Activated CD8-positive, alpha-beta memory T cell treated with anti-CD3 and anti-CD28 coated beads for 36 hours (primary cell): ENCODE data around the gene ACTC1. TPM values are rescaled to one million over a fixed set of nuclear protein-coding genes. Genes with fewer than 3 reads are reported as not detected.
"Not testable (repeated sequence)": the region's sequence is repeated elsewhere in the genome, so short reads cannot be mapped to it uniquely, and the experiment has no call there.

Experiments used
- CTCF ChIA-PET: fragments of 350-600 bp; sonication (Branson Sonifier 250); formaldehyde crosslinking; loops from one replicate; lab custom pipeline; 2021; ENCODE audit warnings: antibody characterized with exemption; lab: Charles Lee
- POLR2A ChIA-PET: fragments of 350-600 bp; sonication (Branson Sonifier 250); formaldehyde crosslinking; loops from one replicate; lab custom pipeline; 2021; ENCODE audit warnings: antibody characterized with exemption; lab: Charles Lee
- total RNA-seq, 2 experiments: library from RNA; stranded (reverse); gene quantifications; one replicate each; pipeline ENCODE4 v1.2.3, GENCODE V29; 2021

Gene ACTC1
- not detected for total RNA-seq

GRCh38 chr15:34795267-34796081, at the start of gene ACTC1:
TSS of gene ACTC1 (minus strand) at chr15:34795549. CDS start at chr15:34794808, 741 bp downstream.
- CTCF ChIA-PET: no interaction called here
- POLR2A ChIA-PET: no interaction called here

GRCh38 chr15:34841262-34841725, 45.9 kb upstream of the ACTC1 start:
- ChIA-PET POLR2A (no interaction called here), CTCF (no interaction called here)

GRCh38 chr15:34838282-34838681, 42.9 kb upstream of the ACTC1 start:
- ChIA-PET CTCF (no interaction called here), POLR2A (no interaction called here)

- ChIA-PET POLR2A (no interaction called here), CTCF (interaction anchor here (1.2 kb wide), 1 partner anchor 16 kb away, joined by 3 read pairs; no protein-coding TSS in a partner anchor)
Measured at GRCh38 chr15:34837246-34838016, 42.1 kb upstream of the ACTC1 start.

DNA sequence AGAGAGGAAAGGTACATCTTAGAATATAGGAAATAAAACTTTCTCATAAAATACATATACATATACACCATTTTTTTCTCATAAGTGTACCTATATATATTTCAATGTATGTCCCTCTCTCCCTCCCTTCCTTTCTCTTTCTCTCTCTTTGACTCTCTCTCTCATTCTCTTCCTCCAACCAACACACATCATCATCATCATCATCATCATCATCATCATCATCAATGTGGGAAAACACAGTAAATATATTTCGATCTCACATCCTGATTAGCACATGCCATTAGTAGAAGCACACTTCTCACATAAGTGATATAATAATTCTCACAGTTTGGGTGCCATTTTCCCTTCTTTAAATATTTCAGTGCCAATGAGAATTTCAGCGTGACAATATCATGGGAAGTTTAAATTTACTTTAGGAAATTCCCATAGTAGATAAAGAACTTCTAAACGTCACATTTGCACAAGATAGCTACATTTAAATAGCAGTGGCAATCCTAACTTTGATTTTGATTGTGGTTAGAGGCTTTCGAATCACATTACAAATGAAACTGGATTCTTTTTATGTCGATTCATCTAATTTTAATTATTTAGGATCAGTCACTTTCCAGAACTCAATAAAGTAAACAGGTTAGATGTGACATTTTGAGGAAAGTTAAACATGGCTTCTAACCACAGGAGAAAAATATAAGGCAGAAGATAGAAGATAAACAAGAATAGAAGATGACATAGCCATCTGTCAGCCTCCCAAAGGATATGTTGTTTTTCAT, 33.0 kb upstream of the ACTC1 start:
- CTCF ChIA-PET: no interaction called here
- POLR2A ChIA-PET: no interaction called here

- CTCF ChIA-PET: interaction anchor here (1.0 kb wide), 1 partner anchor 15 kb away, joined by 3 read pairs; no protein-coding TSS in a partner anchor
- POLR2A ChIA-PET: no interaction called here
Measured at GRCh38 chr15:34821831-34822230, 26.5 kb upstream of the ACTC1 start.

DNA sequence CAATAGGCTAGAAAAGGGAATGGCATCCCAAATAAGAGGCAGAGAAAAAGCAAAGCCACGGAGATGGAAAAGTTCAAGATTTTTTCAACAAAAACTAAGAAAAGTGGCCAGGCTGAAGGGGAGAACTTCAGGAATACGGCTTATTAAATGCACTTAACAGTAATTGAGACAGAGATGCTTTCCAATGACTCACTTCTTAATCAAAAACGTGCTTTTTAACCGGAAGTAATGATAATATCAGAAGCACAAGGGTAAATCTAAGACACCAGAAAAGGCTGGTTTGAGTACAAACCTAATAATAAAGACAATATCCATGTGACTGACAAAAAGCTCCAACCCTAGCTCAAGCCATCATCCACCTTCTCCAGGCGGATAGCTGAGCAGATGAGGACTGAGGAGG, 24.8 kb upstream of the ACTC1 start:
- POLR2A ChIA-PET: no interaction called here

DNA sequence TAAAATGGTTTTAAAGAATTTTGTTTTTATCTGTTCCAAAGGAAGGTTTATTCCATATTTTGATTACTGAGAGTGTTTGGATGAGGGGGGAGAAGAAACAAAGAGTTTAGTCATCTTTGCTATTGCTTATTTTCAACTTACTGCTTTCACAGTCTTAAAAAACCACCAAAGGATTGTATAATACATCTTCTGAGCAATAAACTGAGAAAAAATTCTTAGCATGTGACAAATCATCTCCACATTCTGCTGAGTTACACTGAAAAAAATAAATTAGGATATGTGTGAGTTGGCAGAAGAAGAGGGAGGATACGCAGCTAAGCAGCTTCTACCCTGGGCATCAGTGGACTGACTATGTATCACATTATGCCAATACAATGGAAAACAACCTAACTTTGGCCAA, 23.2 kb upstream of the ACTC1 start:
- ChIA-PET POLR2A (no interaction called here), CTCF (no interaction called here)

More for the DNA sequence above, 24.8 kb upstream of the ACTC1 start:
- CTCF ChIA-PET: no interaction called here

DNA sequence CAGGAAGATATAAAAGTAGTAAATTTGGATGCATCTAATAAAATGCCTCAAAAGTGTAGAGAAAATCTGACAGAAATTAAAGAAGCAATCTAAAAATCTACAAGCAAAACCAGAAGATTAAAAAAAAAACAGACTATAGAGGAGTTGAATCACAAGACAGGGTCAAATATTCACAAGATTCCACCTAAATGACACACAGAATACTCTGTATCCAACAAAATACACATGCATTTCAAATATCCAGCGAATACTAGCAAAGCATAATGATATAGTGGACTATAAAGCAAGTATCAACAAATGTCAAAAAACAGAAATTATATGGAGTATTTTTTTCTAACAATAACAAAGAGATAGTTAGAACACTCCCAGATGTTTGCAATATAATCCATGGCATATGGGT, 20.5 kb upstream of the ACTC1 start:
- POLR2A ChIA-PET: no interaction called here
- CTCF ChIA-PET: no interaction called here

DNA sequence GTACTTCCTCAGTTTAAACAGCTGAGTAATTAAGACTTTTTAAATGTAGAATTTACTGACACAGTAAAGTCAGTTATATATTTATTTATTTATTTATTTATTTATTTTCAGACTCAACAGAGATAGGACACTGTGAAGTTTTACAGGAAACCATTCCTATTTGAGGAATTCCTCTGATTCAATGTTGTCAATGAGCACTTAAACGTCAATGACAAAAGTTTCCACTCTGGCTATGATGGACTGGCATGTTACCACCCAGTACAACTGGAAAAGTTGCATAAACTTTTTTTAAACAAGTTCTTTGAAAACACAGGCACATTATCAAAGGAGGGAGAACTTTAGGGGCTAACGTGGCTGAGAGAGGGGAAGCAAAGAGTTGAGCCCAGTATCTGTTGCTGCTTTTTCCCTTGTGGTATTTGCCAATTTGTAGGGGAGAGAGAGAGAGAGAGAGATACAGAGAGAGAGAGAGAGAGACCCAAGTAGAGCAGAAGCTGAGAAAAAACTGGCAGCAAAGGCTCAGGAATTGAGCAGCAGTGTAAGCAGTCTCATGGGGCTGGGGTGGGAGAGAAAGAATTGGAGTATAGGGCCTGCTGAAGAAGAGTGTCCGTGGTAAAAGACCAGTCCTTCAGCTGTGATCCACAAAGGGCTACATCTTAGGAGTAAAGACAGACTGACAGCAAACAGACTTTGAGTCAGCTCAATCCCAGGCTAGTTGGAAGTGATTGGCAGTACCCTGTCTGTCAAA, 18.3 kb upstream of the ACTC1 start:
- ChIA-PET CTCF (no interaction called here), POLR2A (no interaction called here)

DNA sequence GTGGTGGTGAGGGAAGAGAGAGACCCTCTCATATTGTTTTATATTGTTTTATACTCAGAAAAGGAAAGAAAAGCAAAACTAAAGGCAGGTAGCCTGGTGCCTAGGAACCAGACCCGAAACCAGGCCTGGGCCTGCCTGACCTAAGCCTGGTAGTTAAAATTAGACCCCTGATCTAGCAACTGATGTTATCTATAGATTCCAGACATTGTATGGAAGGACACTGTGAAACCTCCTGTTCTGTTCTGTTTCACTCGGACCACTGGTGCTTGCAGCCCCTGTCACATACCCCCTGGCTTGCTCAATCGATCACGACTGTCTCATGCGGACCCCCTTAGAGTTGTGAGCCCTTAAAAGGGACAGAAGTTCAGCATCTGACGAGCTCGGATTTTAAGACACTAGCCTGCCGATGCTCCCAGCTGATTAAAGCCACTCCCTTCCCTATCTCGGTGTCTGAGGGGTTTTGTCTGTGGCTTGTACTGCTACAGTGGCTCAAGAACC, 17.6 kb upstream of the ACTC1 start:
- POLR2A ChIA-PET, CTCF ChIA-PET: not testable (repeated sequence)

DNA sequence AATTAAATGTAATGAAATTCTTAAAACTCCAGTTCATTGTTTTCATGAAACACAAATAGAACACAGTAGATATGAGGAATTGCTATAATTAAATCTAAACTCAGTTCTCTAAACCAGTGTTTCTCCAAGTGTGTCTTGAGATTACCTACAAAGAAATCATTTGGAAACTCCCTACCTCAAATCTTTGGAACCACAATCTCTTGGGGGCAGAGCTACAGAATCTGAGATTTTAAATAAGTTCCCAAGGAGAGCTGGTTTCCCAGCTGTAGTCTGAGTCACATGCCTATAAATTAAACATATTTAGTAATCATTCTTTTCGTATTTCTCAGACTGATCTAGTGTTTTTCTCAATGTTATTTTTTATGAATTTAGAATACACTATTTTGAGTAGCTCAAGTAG, 17.0 kb upstream of the ACTC1 start:
- ChIA-PET POLR2A (no interaction called here), CTCF (no interaction called here)

- POLR2A ChIA-PET: no interaction called here
- CTCF ChIA-PET: no interaction called here
Measured at GRCh38 chr15:34810443-34811129, 15.2 kb upstream of the ACTC1 start.

GRCh38 chr15:34809186-34809585, 13.8 kb upstream of the ACTC1 start:
- CTCF ChIA-PET: no interaction called here
- POLR2A ChIA-PET: no interaction called here

GRCh38 chr15:34808016-34808415, 12.7 kb upstream of the ACTC1 start:
- CTCF ChIA-PET: no interaction called here
- POLR2A ChIA-PET: no interaction called here

DNA sequence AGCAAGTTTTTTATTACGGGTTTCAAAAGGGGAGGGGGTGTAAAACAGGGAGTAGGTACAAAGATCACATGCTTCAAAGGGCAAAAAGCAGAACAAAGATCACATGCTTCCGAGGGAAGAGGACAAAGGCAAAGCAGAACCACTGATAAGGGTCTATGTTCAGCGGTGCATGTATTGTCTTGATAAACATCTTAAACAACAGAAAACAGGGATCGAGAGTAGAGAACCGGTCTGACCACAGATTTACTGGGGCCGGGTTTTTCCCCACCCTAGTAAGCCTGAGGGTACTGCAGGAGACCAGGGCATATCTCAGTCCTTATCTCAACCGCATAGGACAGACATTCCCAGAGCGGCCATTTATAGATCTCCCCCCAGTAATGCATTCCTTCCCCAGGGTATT, 11.9 kb upstream of the ACTC1 start:
- CTCF ChIA-PET, POLR2A ChIA-PET: not testable (repeated sequence)

GRCh38 chr15:34804776-34805175, 9.4 kb upstream of the ACTC1 start:
- ChIA-PET CTCF (no interaction called here), POLR2A (no interaction called here)

DNA sequence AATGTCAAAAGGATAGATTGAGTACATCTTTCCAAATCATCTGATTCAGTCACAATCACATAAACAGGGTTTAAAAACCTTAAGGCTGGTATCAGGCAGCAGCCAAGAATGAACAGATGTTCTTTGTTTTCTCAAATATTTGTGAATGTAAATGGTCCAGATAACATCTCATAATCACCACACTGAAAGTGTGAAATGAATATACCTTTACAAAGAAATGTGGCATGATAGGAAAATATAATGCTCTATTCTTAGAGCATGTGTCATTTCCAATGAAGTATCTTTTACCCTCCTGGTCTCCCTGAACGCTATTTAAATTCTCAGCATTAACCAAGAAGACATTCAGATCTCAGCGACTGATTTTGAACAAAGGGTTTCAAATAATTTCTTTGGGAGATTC, 8.8 kb upstream of the ACTC1 start:
- CTCF ChIA-PET: no interaction called here

More for the DNA sequence above, 8.8 kb upstream of the ACTC1 start:
- POLR2A ChIA-PET: no interaction called here
